IMR-90 (cell line): ENCODE data around the gene ZG16B. TPM values are rescaled to one million over a fixed set of nuclear protein-coding genes. Genes with fewer than 3 reads are reported as not detected.

Experiments used
- ATAC-seq: fragments of 200-7000 bp; cut with Tn5 transposase; 2 replicates; pipeline ENCODE4 v1.9.1; 2020; ENCODE audit warnings: low read depth, mild to moderate bottlenecking, moderate library complexity
- BruUV-seq: library from RNA; stranded (reverse); fragments of 400-500 nt; replicated peaks from 2 replicates; lab custom pipeline; 2021; lab: Mats Ljungman, UMichigan
- CTCF ChIA-PET: fragments of 300-600 bp; formaldehyde crosslinking; extraction: SDS; loops from one replicate; lab custom pipeline; 2021; ENCODE audit warnings: antibody characterized with exemption; lab: Yijun Ruan, JAX
- POLR2A ChIA-PET: fragments of 300-600 bp; sonication (Branson Sonifier 250); formaldehyde crosslinking; loops from one replicate; lab custom pipeline; 2022; ENCODE audit warnings: antibody characterized with exemption; ENCODE audit not compliant: unreplicated experiment; lab: Charles Lee
- DNase-seq: peaks from one replicate; pipeline ENCODE4 v3.0.0; 2013
- H2AFZ ChIP-seq: replicated peaks from 2 replicates; pipeline ENCODE3; 2013; ENCODE audit warnings: low read length, mild to moderate bottlenecking; ENCODE audit not compliant: poor library complexity
- H2AK5ac ChIP-seq: 2 replicates; pipeline ENCODE4 v1.6.1; 2013; ENCODE audit warnings: low read depth, low read length, inconsistent platforms
- H2AK9ac ChIP-seq: replicated peaks from 2 replicates; pipeline ENCODE3; 2013; ENCODE audit warnings: mild to moderate bottlenecking, low read depth, low read length, moderate library complexity; ENCODE audit not compliant: poor library complexity
- H2BK120ac ChIP-seq: 2 replicates; pipeline ENCODE4 v1.6.1; 2013; ENCODE audit warnings: low read depth, low read length, inconsistent platforms
- H2BK15ac ChIP-seq: 3 replicates; pipeline ENCODE4 v1.6.1; 2013; ENCODE audit warnings: low read depth, low read length, inconsistent platforms
- H2BK20ac ChIP-seq: 2 replicates; pipeline ENCODE4 v1.6.1; 2013; ENCODE audit warnings: low read depth, mild to moderate bottlenecking, inconsistent platforms, low read length, moderate library complexity
- H2BK5ac ChIP-seq: 2 replicates; pipeline ENCODE4 v1.6.1; 2013; ENCODE audit warnings: mild to moderate bottlenecking, low read depth, low read length, inconsistent platforms; ENCODE audit not compliant: poor library complexity, severe bottlenecking
- H3K14ac ChIP-seq: replicated peaks from 2 replicates; pipeline ENCODE4 v1.6.1; 2013; ENCODE audit warnings: low read depth, low read length, inconsistent platforms
- H3K18ac ChIP-seq: 2 replicates; pipeline ENCODE4 v1.6.1; 2013; ENCODE audit warnings: low read depth, low read length, control low read depth
- H3K23ac ChIP-seq: 2 replicates; pipeline ENCODE4 v1.6.1; 2013; ENCODE audit warnings: low read depth, low read length, inconsistent platforms
- H3K27ac ChIP-seq: 2 replicates; pipeline ENCODE4 v1.5.1; 2013; ENCODE audit warnings: mild to moderate bottlenecking, control low read depth, low read length; ENCODE audit not compliant: insufficient read depth
- H3K27me3 ChIP-seq: 2 replicates; pipeline ENCODE4 v1.6.1; 2013; ENCODE audit warnings: low read length; ENCODE audit not compliant: control insufficient read depth, insufficient read depth
- H3K36me3 ChIP-seq: 2 replicates; pipeline ENCODE4 v1.6.1; 2013; ENCODE audit warnings: low read length, mixed read lengths; ENCODE audit not compliant: control insufficient read depth, insufficient read depth
- H3K4ac ChIP-seq: 2 replicates; pipeline ENCODE4 v1.6.1; 2013; ENCODE audit warnings: low read depth, low read length, inconsistent platforms
- H3K4me1 ChIP-seq: 2 replicates; pipeline ENCODE4 v1.6.1; 2013; ENCODE audit warnings: low read length, mixed read lengths; ENCODE audit not compliant: control insufficient read depth, insufficient read depth
- H3K4me2 ChIP-seq: 2 replicates; pipeline ENCODE4 v1.6.1; 2013; ENCODE audit warnings: low read depth, mild to moderate bottlenecking, control low read depth, low read length, moderate library complexity
- H3K4me3 ChIP-seq: 2 replicates; pipeline ENCODE4 v1.5.1; 2013; ENCODE audit warnings: low read depth, mild to moderate bottlenecking, control low read depth, low read length, moderate library complexity; ENCODE audit not compliant: insufficient read depth
- H3K56ac ChIP-seq: 2 replicates; pipeline ENCODE4 v1.6.1; 2013; ENCODE audit warnings: low read length, inconsistent platforms; ENCODE audit not compliant: insufficient read depth; ENCODE audit errors: extremely low read depth
- H3K79me1 ChIP-seq, 2 experiments: 2 replicates each; pipeline ENCODE4 v1.6.1; 2013; ENCODE audit warnings: low read length in 2 of 2, inconsistent platforms in 1 of 2, low read depth in 1 of 2
- H3K9ac ChIP-seq: 2 replicates; pipeline ENCODE4 v1.6.1; 2013; ENCODE audit warnings: low read depth, low read length, control low read depth
- H3K9me1 ChIP-seq: 2 replicates; pipeline ENCODE4 v1.6.1; 2013; ENCODE audit warnings: low read length, inconsistent platforms; ENCODE audit not compliant: insufficient read depth
- H3K9me3 ChIP-seq: 2 replicates; pipeline ENCODE4 v1.6.1; 2013; ENCODE audit warnings: low read length; ENCODE audit not compliant: control insufficient read depth, insufficient read depth
- H4K20me1 ChIP-seq: 2 replicates; pipeline ENCODE4 v1.6.1; 2013; ENCODE audit warnings: low read length, inconsistent platforms; ENCODE audit not compliant: insufficient read depth
- H4K5ac ChIP-seq: 2 replicates; pipeline ENCODE4 v1.6.1; 2013; ENCODE audit warnings: mild to moderate bottlenecking, low read depth, low read length, control low read depth
- H4K8ac ChIP-seq, 2 experiments: 2 replicates each; pipeline ENCODE4 v1.6.1; 2013; ENCODE audit warnings: low read depth in 2 of 2, low read length in 2 of 2, control low read depth in 1 of 2, inconsistent platforms in 1 of 2
- H4K91ac ChIP-seq: 2 replicates; pipeline ENCODE4 v1.6.1; 2013; ENCODE audit warnings: low read depth, low read length, inconsistent platforms; ENCODE audit not compliant: insufficient read depth
- CHD1 ChIP-seq: IDR thresholded peaks from 2 replicates; pipeline ENCODE4 v1.6.1; 2012; ENCODE audit warnings: low read depth, low read length, improper control_type of control experiment
- CTCF ChIP-seq: conservative IDR thresholded peaks from 2 replicates; pipeline ENCODE4 v1.5.1; 2012; ENCODE audit warnings: mild to moderate bottlenecking, low read depth, low read length, improper control_type of control experiment
- MXI1 ChIP-seq: IDR thresholded peaks from 2 replicates; pipeline ENCODE4 v1.6.1; 2012; ENCODE audit warnings: low read depth, mild to moderate bottlenecking, low read length, moderate library complexity, borderline replicate concordance
- NFE2L2 ChIP-seq: fragments of 150-350 bp; IDR thresholded peaks from 2 replicates; pipeline ENCODE4 v1.6.1; 2016; ENCODE audit warnings: low read depth, mild to moderate bottlenecking, low read length
- POLR2A ChIP-seq: IDR thresholded peaks from 2 replicates; pipeline ENCODE4 v1.6.1; 2012; ENCODE audit warnings: mild to moderate bottlenecking, low read depth, low read length
- RAD21 ChIP-seq: IDR thresholded peaks from 2 replicates; pipeline ENCODE4 v1.6.1; 2012; ENCODE audit warnings: low read length, improper control_type of control experiment
- RCOR1 ChIP-seq: IDR thresholded peaks from 2 replicates; pipeline ENCODE4 v1.6.1; 2012; ENCODE audit warnings: mild to moderate bottlenecking, low read length, improper control_type of control experiment; ENCODE audit not compliant: insufficient replicate concordance
- RFX5 ChIP-seq: IDR thresholded peaks from 2 replicates; pipeline ENCODE4 v1.8.0; 2012; ENCODE audit warnings: low read depth, mild to moderate bottlenecking, low read length, moderate library complexity
- WGBS, 2 experiments: methylation state at CpG; one replicate each; pipeline versions ENCODE4 v1.1.5 to v1.1.7; 2013; ENCODE audit warnings: missing lambda C conversion rate in 2 of 2; ENCODE audit not compliant: insufficient read length in 1 of 2; ENCODE audit errors: extremely low coverage in 2 of 2; 5-methylcytosine and 5-hydroxymethylcytosine counted together
- dilution Hi-C: fragments of 300-500 bp; cut with HindIII; formaldehyde crosslinking; loops from one replicate; pipeline ENCODE4 v1.14.3; 2018; ENCODE audit warnings: low sequenced_read_pairs; ENCODE audit not compliant: unreplicated experiment
- in situ Hi-C: fragments of 300-500 bp; cut with MboI; formaldehyde crosslinking; loops from 3 replicates; pipeline ENCODE4 v1.14.3; 2019; ENCODE audit warnings: low sequenced_read_pairs, inconsistent platforms, mixed read lengths
- intact Hi-C: fragments of 100-400 bp; cut with micrococcal nuclease; formaldehyde crosslinking; loops from 2 replicates; pipeline ENCODE4 v1.10.0; 2022
- polyA plus RNA-seq, 3 experiments: library from polyadenylated mRNA; depleted of rRNA; stranded (reverse); fragments of >200 nt; gene quantifications; 2 replicates each; pipeline ENCODE4 v1.2.3, GENCODE V29; 2012; ENCODE audit warnings: low replicate concordance in 1 of 3
- total RNA-seq: library from RNA; depleted of rRNA; stranded (reverse); fragments of >200 nt; gene quantifications from 2 replicates; pipeline ENCODE4 v1.2.3, GENCODE V29; 2012
- TF ChIP-seq, protein P1 (sequence below): fragments of 150-350 bp; IDR thresholded peaks from 2 replicates; pipeline ENCODE4 v1.6.1; 2017; ENCODE audit warnings: mild to moderate bottlenecking, antibody characterized with exemption, low read length, low read depth
- TF ChIP-seq, protein P2 (sequence below): fragments of 150-350 bp; IDR thresholded peaks from 2 replicates; pipeline ENCODE4 v1.6.1; 2016; ENCODE audit warnings: low read depth, mild to moderate bottlenecking, low read length, moderate library complexity, borderline replicate concordance

Gene ZG16B
- total and polyA plus RNA-seq, 2 of the 4 experiments (the other 2 are of a cell fraction), result 0.54 to 0.65 TPM

DNA sequence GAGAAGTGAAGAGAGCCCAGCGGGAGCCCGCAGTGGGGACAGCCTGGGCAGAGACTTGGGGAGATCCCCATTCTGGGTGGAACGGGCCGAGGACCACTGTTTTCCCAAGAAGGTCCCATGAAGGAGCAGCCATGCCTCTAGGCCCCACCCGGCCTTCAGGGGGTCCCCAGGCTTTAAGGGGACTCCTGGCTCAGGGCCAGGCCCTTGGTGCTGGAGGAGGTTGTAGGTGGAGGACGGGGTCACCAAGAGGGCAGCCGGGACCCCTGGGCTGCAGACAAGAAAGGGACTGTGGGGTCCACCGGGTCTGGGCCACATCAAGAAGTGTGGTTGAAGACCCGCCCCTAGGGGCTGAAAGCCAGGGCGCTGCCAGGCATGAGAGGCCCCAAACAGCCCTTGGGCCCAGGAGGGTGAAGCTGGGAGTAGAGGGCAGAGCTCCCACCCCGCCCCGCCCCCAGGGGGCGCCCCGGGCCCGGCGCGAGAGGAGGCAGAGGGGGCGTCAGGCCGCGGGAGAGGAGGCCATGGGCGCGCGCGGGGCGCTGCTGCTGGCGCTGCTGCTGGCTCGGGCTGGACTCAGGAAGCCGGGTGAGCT is 13.3 kb upstream of the ZG16B start, which contains the start of gene PRSS21:
TSS of gene PRSS21 (plus strand) at position 487 of the 589 bp plus-strand sequence. CDS start at position 519, 32 bp downstream.
- Histone ChIP-seq H3K4me1 (no peaks in the 10 kb centered on the region), H3K14ac (no peak within 1 kb of the TSS), H4K5ac (no peak within 1 kb of the TSS), H3K27ac (no peak within 1 kb of the TSS), H2BK15ac (no peak within 1 kb of the TSS), H2BK20ac (no peak within 1 kb of the TSS), H3K4ac (no peak within 1 kb of the TSS), H2AK9ac (peak within 1 kb of the TSS; percentile 55), H3K27me3 (peaks cover 52% of the 10 kb centered on the region), H4K91ac (no peak within 1 kb of the TSS), H3K4me3 (no peak within 1 kb of the TSS), H2AK5ac (no peak within 1 kb of the TSS), H2BK120ac (no peak within 1 kb of the TSS), H3K36me3 (no peaks in the 10 kb centered on the region), H3K18ac (no peak within 1 kb of the TSS), H2AFZ (no peak within 1 kb of the TSS), H4K20me1 (no peaks in the 10 kb centered on the region), H3K23ac (no peak within 1 kb of the TSS), H3K79me1 (no peaks in the 10 kb centered on the region), H3K4me2 (no peak within 1 kb of the TSS), H3K9me3 (no peaks in the 10 kb centered on the region), H4K8ac (no peak within 1 kb of the TSS), H3K9me1 (no peaks in the 10 kb centered on the region), H2BK5ac (no peak within 1 kb of the TSS), H3K56ac (no peak within 1 kb of the TSS), H3K9ac (no peak within 1 kb of the TSS)
- BruUV-seq, result no TSS peak
- dilution Hi-C loops, result no loop called here
- ATAC-seq (no peak), DNase-seq (no peak)
- 34% methylated on average over 4 of the region's 28 CpGs; no CpG with 5 or more reads in 1 of the 2 experiments for WGBS, 2 experiments
- ChIA-PET POLR2A (no interaction called here), CTCF (no interaction called here)
- TF ChIP-seq CHD1, result no peak
- no peak for TF ChIP-seq POLR2A
- no peak for TF ChIP-seq MXI1
- TF ChIP-seq CTCF, result no peak
- TF ChIP-seq, protein P1, sequence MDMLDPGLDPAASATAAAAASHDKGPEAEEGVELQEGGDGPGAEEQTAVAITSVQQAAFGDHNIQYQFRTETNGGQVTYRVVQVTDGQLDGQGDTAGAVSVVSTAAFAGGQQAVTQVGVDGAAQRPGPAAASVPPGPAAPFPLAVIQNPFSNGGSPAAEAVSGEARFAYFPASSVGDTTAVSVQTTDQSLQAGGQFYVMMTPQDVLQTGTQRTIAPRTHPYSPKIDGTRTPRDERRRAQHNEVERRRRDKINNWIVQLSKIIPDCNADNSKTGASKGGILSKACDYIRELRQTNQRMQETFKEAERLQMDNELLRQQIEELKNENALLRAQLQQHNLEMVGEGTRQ, result no peak
- TF ChIP-seq, protein P2, sequence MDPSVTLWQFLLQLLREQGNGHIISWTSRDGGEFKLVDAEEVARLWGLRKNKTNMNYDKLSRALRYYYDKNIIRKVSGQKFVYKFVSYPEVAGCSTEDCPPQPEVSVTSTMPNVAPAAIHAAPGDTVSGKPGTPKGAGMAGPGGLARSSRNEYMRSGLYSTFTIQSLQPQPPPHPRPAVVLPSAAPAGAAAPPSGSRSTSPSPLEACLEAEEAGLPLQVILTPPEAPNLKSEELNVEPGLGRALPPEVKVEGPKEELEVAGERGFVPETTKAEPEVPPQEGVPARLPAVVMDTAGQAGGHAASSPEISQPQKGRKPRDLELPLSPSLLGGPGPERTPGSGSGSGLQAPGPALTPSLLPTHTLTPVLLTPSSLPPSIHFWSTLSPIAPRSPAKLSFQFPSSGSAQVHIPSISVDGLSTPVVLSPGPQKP, result no peak
- no peak for TF ChIP-seq RAD21
- no peak for TF ChIP-seq NFE2L2
- no peak for TF ChIP-seq RFX5
- TF ChIP-seq RCOR1, result no peak
- intact Hi-C loops, result no loop called here
- in situ Hi-C loops, result no loop called here
